Upper lobe of left lung (tissue), 4 donors: ENCODE results near the gene TPSB2.

ENCODE experiments used
- CTCF ChIP-seq, 6 experiments: fragments of 450-650 bp in 4 of 6; fragments of 200-600 bp in 2 of 6; sonication (generic) in 2 of 6; IDR thresholded peaks; one replicate each; pipeline ENCODE4 v1.5.1; 2016 to 2019; ENCODE audit warnings: antibody characterized with exemption in 6 of 6
- EP300 ChIP-seq, 4 donors: sonication (generic); formaldehyde crosslinking; IDR thresholded peaks; one replicate each; pipeline ENCODE4 v1.5.1; 2017; ENCODE audit warnings: antibody characterized with exemption in 4 of 4, control low read depth in 2 of 4
- POLR2A ChIP-seq, 4 donors: fragments of 450-650 bp; IDR thresholded peaks; one replicate each; pipeline ENCODE4 v1.5.1; 2016 to 2017; ENCODE audit warnings: antibody characterized with exemption in 4 of 4, mild to moderate bottlenecking in 2 of 4
- POLR2AphosphoS5 ChIP-seq, 2 donors: sonication (generic); formaldehyde crosslinking; IDR thresholded peaks; one replicate each; pipeline ENCODE4 v1.5.1; 2017; ENCODE audit warnings: antibody characterized with exemption in 2 of 2

- TF ChIP-seq CTCF (IDR thresholded peaks at IDR 0.05) (no peak), POLR2AphosphoS5 (IDR thresholded peaks at IDR 0.05) (no peak), EP300 (IDR thresholded peaks at IDR 0.05) (no peak), POLR2A (IDR thresholded peaks at IDR 0.05) (no peak)
These were observed 48.5 kb upstream of the TPSB2 start for GRCh38 chr16:1278477-1278876.
